ENCODE data around the gene SMCO3. TPM values are rescaled to one million over a fixed set of nuclear protein-coding genes. Genes with fewer than 3 reads are reported as not detected.

SMCO3 gene
- total and polyA plus RNA-seq, 10 of the 15 experiments (the other 5 are each of a cell fraction or from before 2014, with no cell fraction given), result 0.05 to 0.35 (median 0.10) TPM; not detected in 6

DNA sequence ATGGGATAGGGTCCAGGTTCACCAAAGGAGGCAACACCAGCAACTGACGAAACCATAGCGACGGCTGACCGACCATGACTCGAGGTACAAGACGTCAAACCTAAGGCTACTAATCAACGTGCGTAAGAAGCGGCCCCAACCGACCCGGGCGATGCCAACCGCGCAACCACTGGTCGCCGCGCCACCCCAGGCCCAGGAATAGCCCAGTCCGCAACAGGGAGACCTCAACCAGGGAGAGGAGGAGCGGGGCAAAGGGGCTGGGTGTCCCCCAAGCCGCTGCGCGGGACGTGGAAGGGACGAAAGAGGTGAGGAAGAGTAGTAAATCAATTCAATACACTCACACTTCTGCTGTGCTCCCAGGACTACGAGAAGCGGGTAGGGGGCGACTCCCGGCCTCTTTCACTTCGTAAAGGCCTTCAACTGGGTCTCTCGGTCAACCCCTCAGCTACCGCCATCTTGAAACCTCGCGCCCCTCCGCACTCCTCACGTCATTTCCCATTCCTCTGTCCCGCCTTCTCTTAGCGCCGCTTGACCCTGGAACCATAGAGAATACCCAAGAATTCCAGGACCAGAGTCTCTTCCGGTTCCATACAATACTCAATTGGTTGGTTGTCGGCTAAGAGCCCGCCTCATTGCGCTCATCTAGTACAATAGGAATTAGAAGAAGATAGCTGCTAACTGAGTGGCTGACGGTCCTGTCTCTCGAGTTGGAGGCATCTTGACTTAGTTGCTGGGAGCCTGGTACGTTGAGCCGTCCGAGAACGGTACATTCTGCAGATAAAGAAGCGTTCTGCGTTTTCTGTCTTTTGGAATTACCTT is 10.8 kb downstream of the SMCO3 start, which contains the start of the genes C12orf60 and WBP11:
TSS of gene C12orf60 (plus strand) at position 660 of the 819 bp plus-strand sequence. CDS start 19,266 bp downstream, outside the sequence.
TSS of gene WBP11 (minus strand) at position 468 of the 819 bp plus-strand sequence. CDS start 2,095 bp downstream, outside the sequence.
- RAD21 ChIA-PET (ENCODE audit: unreplicated experiment), result interaction anchor here (0.8 to 7.4 kb wide), 8 partner anchors 8 to 159 kb away, joined by 3 to 89 read pairs (median 4); partner anchors contain the start of gene ARHGDIB
- Histone ChIP-seq H3K9me3 (replicated peaks; ENCODE audit: control insufficient read depth, insufficient read depth, low read length) (no peaks in the 10 kb centered on the region), H3K36me3 (ENCODE audit: control insufficient read depth in 2 of 2, insufficient read depth in 2 of 2, low read length in 1 of 2) (peaks cover 3% of the 10 kb centered on the region in 2 experiments; a peak in 3 of 4 replicates), H3K79me2 (ENCODE audit: control insufficient read depth, insufficient read depth, low read length) (peaks cover 52% of the 10 kb centered on the region), H2AFZ (ENCODE audit: control insufficient read depth, low read depth, low read length) (peak within 1 kb of the TSS; percentile 94), H4K20me1 (ENCODE audit: control insufficient read depth, insufficient read depth) (no peaks in the 10 kb centered on the region), H3K27me3 (replicated peaks in 1 of 2; ENCODE audit: control insufficient read depth in 2 of 2, insufficient read depth in 2 of 2, low read length in 1 of 2) (no peaks in the 10 kb centered on the region), H3K27ac (ENCODE audit: control insufficient read depth, insufficient read depth) (peak within 1 kb of the TSS; percentile 86), H3K4me2 (ENCODE audit: control insufficient read depth, insufficient read depth) (peak within 1 kb of the TSS; percentile 89), H3K4me3 (peak within 1 kb of the TSS; percentile 98), H3K4me1 (ENCODE audit: control insufficient read depth, insufficient read depth, low read length) (peaks cover 3% of the 10 kb centered on the region; the same call in 1 of the 2 replicates), H3K9ac (ENCODE audit: control insufficient read depth, insufficient read depth, low read length) (peak within 1 kb of the TSS; percentile 82)
- TSS peak; percentile 70 for BruUV-seq (replicated peaks)
- POLR2A ChIA-PET, result interaction anchor here (0.6 to 4.6 kb wide), 11 partner anchors 8 to 154 kb away, joined by 3 to 41 read pairs (median 4); a partner anchor contains a TSS
- ATAC-seq (peak; percentile 99), FAIRE-seq (peak; percentile 100), DNase-seq (ENCODE audit: low read depth, low spot score) (peak; percentile 98)
- intact Hi-C loops (cut with micrococcal nuclease; ENCODE audit: unreplicated experiment), result loop anchor here (2.0 kb wide), 1 partner anchor 28 kb away; a partner anchor contains a TSS
- SMC1A ChIA-PET (ENCODE audit: uncharacterized antibody, unreplicated experiment), result interaction anchor here (0.5 to 7.2 kb wide), 16 partner anchors 8 to 1948 kb away, joined by 3 to 52 read pairs (median 5); a partner anchor contains a TSS
- CTCF ChIA-PET, result interaction anchor here (0.6 to 5.5 kb wide), 13 partner anchors 8 to 198 kb away, joined by 3 to 38 read pairs (median 3); a partner anchor contains a TSS
- in situ Hi-C loops (cut with MboI), result no loop called here
- WGBS (ENCODE audit: insufficient coverage, insufficient replicate concordance, low lambda C conversion rate, missing lambda C conversion rate), result under 1% methylated on average over 50 of the region's 50 CpGs
- no peak for TF ChIP-seq CEBPB (IDR thresholded peaks at IDR 0.05; ENCODE audit: borderline replicate concordance in 1 of 2, low read depth in 2 of 2, low read length in 2 of 2)
- TF ChIP-seq, protein P1, sequence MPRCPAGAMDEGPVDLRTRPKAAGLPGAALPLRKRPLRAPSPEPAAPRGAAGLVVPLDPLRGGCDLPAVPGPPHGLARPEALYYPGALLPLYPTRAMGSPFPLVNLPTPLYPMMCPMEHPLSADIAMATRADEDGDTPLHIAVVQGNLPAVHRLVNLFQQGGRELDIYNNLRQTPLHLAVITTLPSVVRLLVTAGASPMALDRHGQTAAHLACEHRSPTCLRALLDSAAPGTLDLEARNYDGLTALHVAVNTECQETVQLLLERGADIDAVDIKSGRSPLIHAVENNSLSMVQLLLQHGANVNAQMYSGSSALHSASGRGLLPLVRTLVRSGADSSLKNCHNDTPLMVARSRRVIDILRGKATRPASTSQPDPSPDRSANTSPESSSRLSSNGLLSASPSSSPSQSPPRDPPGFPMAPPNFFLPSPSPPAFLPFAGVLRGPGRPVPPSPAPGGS (IDR thresholded peaks at IDR 0.05; ENCODE audit: borderline replicate concordance, insufficient read depth, low read depth, low read length, poor library complexity, severe bottlenecking), result no peak
- no peak for TF ChIP-seq FOS (IDR thresholded peaks at IDR 0.05; ENCODE audit: borderline replicate concordance, extremely low read depth, insufficient read length)
- TF ChIP-seq PAX8 (IDR thresholded peaks at IDR 0.05), result no peak
- no peak for TF ChIP-seq NFXL1 (IDR thresholded peaks at IDR 0.05; ENCODE audit: borderline replicate concordance)
- no peak for TF ChIP-seq KDM1A (IDR thresholded peaks at IDR 0.05; ENCODE audit: borderline replicate concordance)
- TF ChIP-seq SRF (IDR thresholded peaks at IDR 0.05; ENCODE audit: low read depth in 2 of 2, low read length in 2 of 2), result no peak
- TF ChIP-seq POLR2AphosphoS2 (IDR thresholded peaks at IDR 0.05; ENCODE audit: low read depth, low read length), result peak; percentile 79
- TF ChIP-seq BACH1 (IDR thresholded peaks at IDR 0.05; ENCODE audit: borderline replicate concordance), result 0 out of 2 replicates have a peak, but pooled peaks have one; percentile 46
- TF ChIP-seq SIX5 (IDR thresholded peaks at IDR 0.05; ENCODE audit: low read depth, low read length, severe bottlenecking), result peak; percentile 31
- TF ChIP-seq RB1 (IDR thresholded peaks at IDR 0.05; ENCODE audit: borderline replicate concordance), result peak; percentile 72; the same call in 1 of the 2 replicates
- TF ChIP-seq, protein P2, sequence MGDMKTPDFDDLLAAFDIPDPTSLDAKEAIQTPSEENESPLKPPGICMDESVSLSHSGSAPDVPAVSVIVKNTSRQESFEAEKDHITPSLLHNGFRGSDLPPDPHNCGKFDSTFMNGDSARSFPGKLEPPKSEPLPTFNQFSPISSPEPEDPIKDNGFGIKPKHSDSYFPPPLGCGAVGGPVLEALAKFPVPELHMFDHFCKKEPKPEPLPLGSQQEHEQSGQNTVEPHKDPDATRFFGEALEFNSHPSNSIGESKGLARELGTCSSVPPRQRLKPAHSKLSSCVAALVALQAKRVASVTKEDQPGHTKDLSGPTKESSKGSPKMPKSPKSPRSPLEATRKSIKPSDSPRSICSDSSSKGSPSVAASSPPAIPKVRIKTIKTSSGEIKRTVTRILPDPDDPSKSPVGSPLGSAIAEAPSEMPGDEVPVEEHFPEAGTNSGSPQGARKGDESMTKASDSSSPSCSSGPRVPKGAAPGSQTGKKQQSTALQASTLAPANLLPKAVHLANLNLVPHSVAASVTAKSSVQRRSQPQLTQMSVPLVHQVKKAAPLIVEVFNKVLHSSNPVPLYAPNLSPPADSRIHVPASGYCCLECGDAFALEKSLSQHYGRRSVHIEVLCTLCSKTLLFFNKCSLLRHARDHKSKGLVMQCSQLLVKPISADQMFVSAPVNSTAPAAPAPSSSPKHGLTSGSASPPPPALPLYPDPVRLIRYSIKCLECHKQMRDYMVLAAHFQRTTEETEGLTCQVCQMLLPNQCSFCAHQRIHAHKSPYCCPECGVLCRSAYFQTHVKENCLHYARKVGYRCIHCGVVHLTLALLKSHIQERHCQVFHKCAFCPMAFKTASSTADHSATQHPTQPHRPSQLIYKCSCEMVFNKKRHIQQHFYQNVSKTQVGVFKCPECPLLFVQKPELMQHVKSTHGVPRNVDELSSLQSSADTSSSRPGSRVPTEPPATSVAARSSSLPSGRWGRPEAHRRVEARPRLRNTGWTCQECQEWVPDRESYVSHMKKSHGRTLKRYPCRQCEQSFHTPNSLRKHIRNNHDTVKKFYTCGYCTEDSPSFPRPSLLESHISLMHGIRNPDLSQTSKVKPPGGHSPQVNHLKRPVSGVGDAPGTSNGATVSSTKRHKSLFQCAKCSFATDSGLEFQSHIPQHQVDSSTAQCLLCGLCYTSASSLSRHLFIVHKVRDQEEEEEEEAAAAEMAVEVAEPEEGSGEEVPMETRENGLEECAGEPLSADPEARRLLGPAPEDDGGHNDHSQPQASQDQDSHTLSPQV (IDR thresholded peaks at IDR 0.05), result no peak
- TF ChIP-seq MEF2B (IDR thresholded peaks at IDR 0.05; ENCODE audit: partially characterized antibody, poor library complexity, severe bottlenecking), result no peak
- TF ChIP-seq RCOR1 (conservative IDR thresholded peaks at IDR 0.05; ENCODE audit: low read depth, low read length), result no peak
- TF ChIP-seq ELK1 (IDR thresholded peaks at IDR 0.05; ENCODE audit: low read depth, low read length), result no peak
